ENCODE data around the gene IQCE.

The IQCE gene

DNA sequence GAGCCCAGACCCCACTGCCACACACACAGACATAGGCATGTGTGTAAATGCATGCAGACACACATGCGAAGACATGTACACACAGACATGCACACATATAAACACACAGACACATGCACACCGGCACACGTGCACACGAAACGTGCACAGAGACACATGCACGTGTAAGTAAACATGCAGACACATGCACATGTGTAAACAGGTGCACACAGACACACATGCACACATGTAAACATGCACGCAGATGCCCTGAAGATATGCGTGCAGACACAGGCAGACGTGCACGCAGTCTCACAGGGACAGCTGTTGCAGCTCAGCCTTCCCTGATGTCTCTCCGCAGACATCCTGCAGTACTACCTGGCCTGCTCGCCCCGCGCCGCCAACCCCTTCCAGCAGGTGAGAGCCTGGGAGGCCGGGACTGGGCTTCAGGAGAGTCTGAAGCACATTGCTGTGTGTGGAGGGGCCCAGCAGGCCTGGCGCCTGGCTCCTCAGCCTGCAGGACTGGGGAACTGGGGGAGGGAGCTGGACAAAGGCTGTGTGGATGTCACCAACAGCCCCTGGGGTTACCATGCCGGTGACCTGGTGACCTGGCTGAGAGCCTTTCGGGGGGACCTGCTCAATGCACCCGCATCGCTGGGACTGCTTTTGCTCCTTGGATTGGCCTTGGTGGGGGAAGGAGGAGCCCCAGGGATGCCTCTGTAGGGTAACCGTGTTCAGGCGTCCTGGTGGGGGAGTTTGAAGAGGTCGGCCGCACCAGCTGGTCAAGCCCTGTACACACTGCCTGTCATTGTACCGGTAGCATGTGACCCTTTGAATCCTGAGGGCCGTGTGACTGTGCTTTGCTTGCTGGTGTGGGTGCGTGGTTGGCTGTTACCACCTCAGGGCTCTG is 93.3 kb downstream of the IQCE start:
- peak overlapping the region; percentile 10 for H3K4me3 ChIP-seq (ENCODE audit: low read depth, low read length)
- no peak overlapping the region for H4K12ac ChIP-seq (ENCODE audit: low read depth, low read length)

GRCh38 chr7:2652736-2653060 is 93.9 kb downstream of the IQCE start:
- Histone ChIP-seq H2BK12ac (ENCODE audit: low read length) (no peak overlapping the region), H3K14ac (ENCODE audit: low read length) (no peak overlapping the region), H2AFZ (ENCODE audit: insufficient read depth, low read length, poor library complexity) (no peak overlapping the region), H4K8ac (ENCODE audit: low read depth, low read length) (no peak overlapping the region), H3K4me3 (ENCODE audit: low read depth, low read length) (no peak overlapping the region), H4K12ac (ENCODE audit: low read depth, low read length) (no peak overlapping the region), H3K23ac (ENCODE audit: low read length) (no peak overlapping the region), H3K18ac (ENCODE audit: low read length) (no peak overlapping the region), H3K9ac (ENCODE audit: low read length) (no peak overlapping the region), H3K27ac (ENCODE audit: low read depth, low read length) (no peak overlapping the region), H4K91ac (ENCODE audit: low read depth, low read length) (no peak overlapping the region), H3K79me2 (ENCODE audit: control insufficient read depth, insufficient read depth, low read length, poor library complexity) (no peaks in the 10 kb centered on the region), H3K27me3 (ENCODE audit: insufficient read depth, low read length) (no peaks in the 10 kb centered on the region), H3K4ac (ENCODE audit: low read depth, low read length) (no peak overlapping the region), H3K79me1 (ENCODE audit: low read length) (no peaks in the 10 kb centered on the region), H3K4me2 (ENCODE audit: low read length) (no peak overlapping the region), H3K4me1 (ENCODE audit: control insufficient read depth in 1 of 2, insufficient read depth in 2 of 2, low read length in 2 of 2) (peaks cover 0 to 6% of the 10 kb centered on the region in 2 experiments), H3K9me3 (ENCODE audit: insufficient read depth, low read depth, low read length) (peaks cover 2% of the 10 kb centered on the region), H2BK120ac (ENCODE audit: insufficient read depth, low read length, poor library complexity) (no peak overlapping the region), H2AK5ac (ENCODE audit: low read length) (no peak overlapping the region), H3K36me3 (ENCODE audit: control insufficient read depth in 1 of 2, insufficient read depth in 2 of 2, low read length in 2 of 2) (peaks cover 80 to 81% of the 10 kb centered on the region in 2 experiments), H2BK5ac (ENCODE audit: low read depth, low read length, poor library complexity) (no peak overlapping the region)
- no peak for DNase-seq
- no CpG with 5 or more reads among the region's 12 CpGs for WGBS (ENCODE audit: extremely low coverage, insufficient coverage, insufficient read length)

More for the DNA sequence above, 93.3 kb downstream of the IQCE start:
- Histone ChIP-seq H3K27ac (ENCODE audit: low read depth, low read length) (no peak overlapping the region), H3K9ac (ENCODE audit: low read length) (no peak overlapping the region), H3K23ac (ENCODE audit: low read length) (no peak overlapping the region), H3K14ac (ENCODE audit: low read length) (no peak overlapping the region), H2BK12ac (ENCODE audit: low read length) (no peak overlapping the region), H3K27me3 (ENCODE audit: insufficient read depth, low read length) (no peaks in the 10 kb centered on the region), H2BK120ac (ENCODE audit: insufficient read depth, low read length, poor library complexity) (no peak overlapping the region), H3K4me1 (ENCODE audit: control insufficient read depth in 1 of 2, insufficient read depth in 2 of 2, low read length in 2 of 2) (peaks cover 0 to 6% of the 10 kb centered on the region in 2 experiments), H4K91ac (ENCODE audit: low read depth, low read length) (no peak overlapping the region), H3K79me2 (ENCODE audit: control insufficient read depth, insufficient read depth, low read length, poor library complexity) (no peaks in the 10 kb centered on the region), H2AFZ (ENCODE audit: insufficient read depth, low read length, poor library complexity) (no peak overlapping the region), H3K9me3 (ENCODE audit: insufficient read depth, low read depth, low read length) (peaks cover 2% of the 10 kb centered on the region), H3K79me1 (ENCODE audit: low read length) (no peaks in the 10 kb centered on the region), H2AK5ac (ENCODE audit: low read length) (no peak overlapping the region), H3K4me2 (ENCODE audit: low read length) (no peak overlapping the region), H3K18ac (ENCODE audit: low read length) (no peak overlapping the region), H3K4ac (ENCODE audit: low read depth, low read length) (no peak overlapping the region), H4K8ac (ENCODE audit: low read depth, low read length) (no peak overlapping the region), H2BK5ac (ENCODE audit: low read depth, low read length, poor library complexity) (no peak overlapping the region), H3K36me3 (ENCODE audit: control insufficient read depth in 1 of 2, insufficient read depth in 2 of 2, low read length in 2 of 2) (peaks cover 80 to 81% of the 10 kb centered on the region in 2 experiments)
- no peak for DNase-seq
- WGBS (ENCODE audit: extremely low coverage, insufficient coverage, insufficient read length): no CpG with 5 or more reads among the region's 28 CpGs

- Histone ChIP-seq H2BK12ac (ENCODE audit: low read length) (no peak overlapping the region), H3K27me3 (ENCODE audit: insufficient read depth, low read length) (no peaks in the 10 kb centered on the region), H3K18ac (ENCODE audit: low read length) (no peak overlapping the region), H3K9ac (ENCODE audit: low read length) (no peak overlapping the region), H3K4me1 (ENCODE audit: control insufficient read depth in 1 of 2, insufficient read depth in 2 of 2, low read length in 2 of 2) (peaks cover 0 to 6% of the 10 kb centered on the region in 2 experiments), H4K8ac (ENCODE audit: low read depth, low read length) (no peak overlapping the region), H3K14ac (ENCODE audit: low read length) (no peak overlapping the region), H3K4me3 (ENCODE audit: low read depth, low read length) (no peak overlapping the region), H4K91ac (ENCODE audit: low read depth, low read length) (no peak overlapping the region), H3K9me3 (ENCODE audit: insufficient read depth, low read depth, low read length) (peaks cover 2% of the 10 kb centered on the region), H3K27ac (ENCODE audit: low read depth, low read length) (no peak overlapping the region), H2AK5ac (ENCODE audit: low read length) (no peak overlapping the region), H3K4me2 (ENCODE audit: low read length) (no peak overlapping the region), H3K79me2 (ENCODE audit: control insufficient read depth, insufficient read depth, low read length, poor library complexity) (no peaks in the 10 kb centered on the region), H3K4ac (ENCODE audit: low read depth, low read length) (no peak overlapping the region), H3K36me3 (ENCODE audit: control insufficient read depth in 1 of 2, insufficient read depth in 2 of 2, low read length in 2 of 2) (peaks cover 81 to 82% of the 10 kb centered on the region in 2 experiments), H2AFZ (ENCODE audit: insufficient read depth, low read length, poor library complexity) (no peak overlapping the region), H4K12ac (ENCODE audit: low read depth, low read length) (no peak overlapping the region), H2BK120ac (ENCODE audit: insufficient read depth, low read length, poor library complexity) (no peak overlapping the region), H2BK5ac (ENCODE audit: low read depth, low read length, poor library complexity) (no peak overlapping the region), H3K79me1 (ENCODE audit: low read length) (no peaks in the 10 kb centered on the region), H3K23ac (ENCODE audit: low read length) (no peak overlapping the region)
- DNase-seq: no peak
- no CpG with 5 or more reads among the region's 5 CpGs for WGBS (ENCODE audit: extremely low coverage, insufficient coverage, insufficient read length)
These were observed 95.3 kb downstream of the IQCE start for GRCh38 chr7:2654059-2654458.

DNA sequence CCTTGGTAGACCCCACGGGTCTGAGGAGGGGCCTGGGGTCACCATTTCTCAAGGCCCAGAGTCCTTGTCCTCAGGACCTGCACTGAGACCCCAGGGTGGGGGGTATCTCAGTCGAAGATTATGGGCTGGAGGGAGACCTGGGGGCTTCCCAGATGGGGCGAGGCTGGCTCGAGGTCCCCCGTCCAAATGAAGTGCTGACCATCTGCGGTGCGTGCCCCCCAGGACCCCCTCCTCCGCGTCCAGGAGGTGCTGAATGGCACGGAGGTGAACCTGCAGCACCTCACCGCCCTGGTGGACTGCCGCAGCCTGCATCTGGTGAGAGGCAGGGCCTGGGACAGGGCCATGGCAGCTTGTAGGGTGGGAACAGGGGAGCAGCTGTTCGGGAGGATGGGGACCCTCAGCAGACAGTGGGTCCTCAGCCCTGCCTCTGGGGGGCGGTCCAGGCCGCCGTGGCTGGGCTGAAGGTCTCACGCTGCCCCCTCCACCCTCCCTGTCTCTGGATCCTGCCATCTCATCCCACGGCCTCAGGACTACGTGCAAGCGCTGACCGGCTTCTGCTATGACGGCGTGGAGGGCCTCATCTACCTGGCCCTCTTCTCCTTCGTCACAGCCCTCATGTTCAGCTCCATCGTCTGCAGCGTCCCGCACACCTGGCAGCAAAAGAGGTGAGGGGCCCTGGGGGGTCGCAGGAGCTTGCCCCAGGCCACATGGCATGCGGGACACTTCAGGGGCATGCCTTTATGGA is 97.3 kb downstream of the IQCE start:
- Histone ChIP-seq H2AFZ (ENCODE audit: insufficient read depth, low read length, poor library complexity) (no peak overlapping the region), H3K18ac (ENCODE audit: low read length) (no peak overlapping the region), H2BK120ac (ENCODE audit: insufficient read depth, low read length, poor library complexity) (no peak overlapping the region)

More for the DNA sequence above, 97.3 kb downstream of the IQCE start:
- H3K27me3 ChIP-seq (ENCODE audit: insufficient read depth, low read length): no peaks in the 10 kb centered on the region
- H4K12ac ChIP-seq (ENCODE audit: low read depth, low read length): no peak overlapping the region
- no peak for DNase-seq
- no peak overlapping the region for H2BK12ac ChIP-seq (ENCODE audit: low read length)
- no peak overlapping the region for H4K91ac ChIP-seq (ENCODE audit: low read depth, low read length)
- no peak overlapping the region for H3K14ac ChIP-seq (ENCODE audit: low read length)
- H3K79me1 ChIP-seq (ENCODE audit: low read length): no peaks in the 10 kb centered on the region
- H3K4ac ChIP-seq (ENCODE audit: low read depth, low read length): no peak overlapping the region
- H3K9ac ChIP-seq (ENCODE audit: low read length): no peak overlapping the region
- H3K79me2 ChIP-seq (ENCODE audit: control insufficient read depth, insufficient read depth, low read length, poor library complexity): no peaks in the 10 kb centered on the region
- peaks cover 79 to 81% of the 10 kb centered on the region in 2 experiments for H3K36me3 ChIP-seq (ENCODE audit: control insufficient read depth in 1 of 2, insufficient read depth in 2 of 2, low read length in 2 of 2)
- H3K27ac ChIP-seq (ENCODE audit: low read depth, low read length): no peak overlapping the region
- H2AK5ac ChIP-seq (ENCODE audit: low read length): no peak overlapping the region
- H3K23ac ChIP-seq (ENCODE audit: low read length): no peak overlapping the region
- H3K4me1 ChIP-seq (ENCODE audit: control insufficient read depth in 1 of 2, insufficient read depth in 2 of 2, low read length in 2 of 2): peaks cover 0 to 3% of the 10 kb centered on the region in 2 experiments
- no peak overlapping the region for H2BK5ac ChIP-seq (ENCODE audit: low read depth, low read length, poor library complexity)
- H3K4me2 ChIP-seq (ENCODE audit: low read length): no peak overlapping the region
- no peak overlapping the region for H4K8ac ChIP-seq (ENCODE audit: low read depth, low read length)
- peaks cover 2% of the 10 kb centered on the region for H3K9me3 ChIP-seq (ENCODE audit: insufficient read depth, low read depth, low read length)
- no peak overlapping the region for H3K4me3 ChIP-seq (ENCODE audit: low read depth, low read length)
- no CpG with 5 or more reads among the region's 29 CpGs for WGBS (ENCODE audit: extremely low coverage, insufficient coverage, insufficient read length)
